HG03575 (cell line): Measurements from ENCODE around the gene SLC27A3.
A peak's percentile ranks its signal among the peaks of the same experiment; 100 is the strongest.

Experiments used
- ATAC-seq: cut with Tn5 transposase; IDR thresholded peaks from one replicate; pipeline ENCODE4 v1.9.1; 2021; ENCODE audit not compliant: unreplicated experiment, insufficient number of reproducible peaks, low FRiP score; ENCODE audit errors: extremely low read depth

Gene SLC27A3, protein sequence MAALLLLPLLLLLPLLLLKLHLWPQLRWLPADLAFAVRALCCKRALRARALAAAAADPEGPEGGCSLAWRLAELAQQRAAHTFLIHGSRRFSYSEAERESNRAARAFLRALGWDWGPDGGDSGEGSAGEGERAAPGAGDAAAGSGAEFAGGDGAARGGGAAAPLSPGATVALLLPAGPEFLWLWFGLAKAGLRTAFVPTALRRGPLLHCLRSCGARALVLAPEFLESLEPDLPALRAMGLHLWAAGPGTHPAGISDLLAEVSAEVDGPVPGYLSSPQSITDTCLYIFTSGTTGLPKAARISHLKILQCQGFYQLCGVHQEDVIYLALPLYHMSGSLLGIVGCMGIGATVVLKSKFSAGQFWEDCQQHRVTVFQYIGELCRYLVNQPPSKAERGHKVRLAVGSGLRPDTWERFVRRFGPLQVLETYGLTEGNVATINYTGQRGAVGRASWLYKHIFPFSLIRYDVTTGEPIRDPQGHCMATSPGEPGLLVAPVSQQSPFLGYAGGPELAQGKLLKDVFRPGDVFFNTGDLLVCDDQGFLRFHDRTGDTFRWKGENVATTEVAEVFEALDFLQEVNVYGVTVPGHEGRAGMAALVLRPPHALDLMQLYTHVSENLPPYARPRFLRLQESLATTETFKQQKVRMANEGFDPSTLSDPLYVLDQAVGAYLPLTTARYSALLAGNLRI

DNA sequence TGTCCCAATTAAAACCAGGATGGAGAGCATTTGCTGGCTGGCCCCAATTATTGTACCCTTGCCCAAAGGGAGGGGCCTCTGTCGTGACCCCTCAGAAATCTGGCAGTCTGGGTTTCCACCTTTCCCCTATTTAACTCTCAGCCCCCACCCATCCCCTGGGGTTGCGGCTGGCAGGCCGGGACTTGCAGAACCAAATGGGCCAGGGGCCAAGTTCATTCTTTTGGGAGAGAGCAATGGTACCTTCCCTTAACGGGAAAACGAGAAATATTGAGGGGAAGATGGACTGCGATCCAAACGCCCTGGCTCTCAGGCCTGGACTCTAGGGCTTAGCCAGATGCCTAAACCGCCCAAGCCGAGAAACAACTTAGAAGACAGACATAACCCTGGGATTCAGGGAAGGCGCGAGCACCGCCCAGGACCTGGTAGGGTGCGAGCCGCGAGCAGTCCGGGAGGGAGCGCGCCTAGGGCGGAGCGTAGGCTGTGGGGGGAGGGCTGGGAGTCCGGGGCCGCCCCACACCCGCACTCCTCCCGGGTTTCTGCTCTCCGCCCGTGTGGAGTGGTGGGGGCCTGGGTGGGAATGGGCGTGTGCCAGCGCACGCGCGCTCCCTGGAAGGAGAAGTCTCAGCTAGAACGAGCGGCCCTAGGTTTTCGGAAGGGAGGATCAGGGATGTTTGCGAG, at the start of gene SLC27A3:
TSS of gene SLC27A3 (plus strand) at position 628 of the 678 bp plus-strand sequence. CDS start 91 bp downstream, outside the sequence.
- ATAC-seq = no peak

DNA sequence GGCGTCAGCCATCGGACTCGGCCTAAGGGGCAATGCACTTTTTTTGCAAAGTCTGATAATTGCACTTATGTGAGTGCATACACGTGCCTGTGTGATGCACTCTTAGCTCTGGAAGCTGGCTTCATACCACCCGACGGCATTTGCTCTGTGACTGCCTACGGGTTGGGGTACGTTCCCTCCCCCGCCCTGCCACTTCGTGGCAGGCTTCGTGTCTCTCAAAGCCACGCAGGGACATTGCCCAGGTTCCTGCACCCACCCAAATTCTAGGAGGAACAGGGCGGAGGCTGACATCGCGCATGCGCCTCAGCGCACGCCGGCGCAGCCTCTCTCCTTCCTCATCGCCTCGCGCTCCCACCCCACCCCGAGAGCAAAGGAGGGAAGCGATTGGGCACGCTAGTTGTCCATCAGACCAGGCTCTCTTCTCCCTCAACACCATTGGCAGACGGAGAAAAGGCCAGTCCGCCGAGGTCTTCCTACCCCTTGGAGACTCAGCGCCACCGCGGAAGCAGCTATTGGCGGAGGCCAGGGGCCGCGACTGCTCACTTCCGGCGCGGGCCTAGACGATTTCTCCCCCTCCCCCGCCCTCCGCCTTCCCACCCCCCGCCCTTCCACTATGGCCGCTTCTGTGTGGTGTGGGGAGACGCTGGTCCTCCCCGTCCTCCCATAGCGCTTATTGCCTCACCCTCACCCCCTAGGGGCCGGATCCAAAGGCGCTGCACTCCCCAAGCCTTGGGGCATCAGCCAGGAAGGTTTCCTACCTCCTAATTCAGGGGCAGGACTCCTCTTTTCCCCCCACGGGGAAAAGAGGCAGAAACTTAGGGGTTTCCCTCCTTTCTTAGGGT, 47.5 kb upstream of the SLC27A3 start, which contains the start of gene INTS3:
TSS of gene INTS3 (plus strand) at position 588 of the 842 bp plus-strand sequence. CDS start 585 bp downstream, outside the sequence.
- ATAC-seq = peak; percentile 54

DNA sequence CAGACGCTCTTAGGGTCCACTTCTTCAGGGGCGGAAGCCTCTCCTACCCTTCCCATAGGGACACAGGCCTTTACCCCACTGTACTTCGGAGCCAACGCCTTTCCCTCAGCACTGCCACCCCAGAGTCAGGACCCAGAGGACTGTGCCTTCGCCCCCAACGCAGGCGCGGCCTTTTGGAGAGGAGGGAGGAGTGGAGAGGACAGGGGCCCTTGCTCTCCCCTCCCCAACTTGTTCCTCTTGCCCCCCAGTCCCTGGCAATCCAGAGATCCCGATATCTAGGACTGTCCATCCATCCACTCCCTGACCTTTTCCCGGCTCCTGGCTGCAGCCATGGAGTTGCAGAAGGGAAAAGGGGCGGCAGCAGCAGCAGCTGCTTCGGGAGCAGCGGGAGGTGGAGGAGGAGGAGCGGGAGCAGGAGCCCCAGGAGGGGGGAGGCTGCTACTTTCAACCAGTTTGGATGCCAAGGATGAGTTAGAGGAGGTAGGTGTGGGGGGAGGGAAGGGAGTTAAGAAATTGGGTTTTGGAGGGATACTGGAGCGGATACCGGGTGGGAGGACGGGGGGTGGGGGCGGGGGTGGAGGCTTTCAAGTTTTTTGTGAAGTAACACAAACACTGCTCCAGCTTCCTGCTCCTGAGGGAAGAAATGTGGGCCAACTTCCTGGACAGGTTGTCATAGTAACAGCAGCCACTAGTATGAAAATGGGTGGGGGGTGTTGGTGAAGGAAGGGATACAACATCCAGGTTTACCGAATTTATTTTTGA, 46.7 kb upstream of the SLC27A3 start:
- no peak for ATAC-seq

DNA sequence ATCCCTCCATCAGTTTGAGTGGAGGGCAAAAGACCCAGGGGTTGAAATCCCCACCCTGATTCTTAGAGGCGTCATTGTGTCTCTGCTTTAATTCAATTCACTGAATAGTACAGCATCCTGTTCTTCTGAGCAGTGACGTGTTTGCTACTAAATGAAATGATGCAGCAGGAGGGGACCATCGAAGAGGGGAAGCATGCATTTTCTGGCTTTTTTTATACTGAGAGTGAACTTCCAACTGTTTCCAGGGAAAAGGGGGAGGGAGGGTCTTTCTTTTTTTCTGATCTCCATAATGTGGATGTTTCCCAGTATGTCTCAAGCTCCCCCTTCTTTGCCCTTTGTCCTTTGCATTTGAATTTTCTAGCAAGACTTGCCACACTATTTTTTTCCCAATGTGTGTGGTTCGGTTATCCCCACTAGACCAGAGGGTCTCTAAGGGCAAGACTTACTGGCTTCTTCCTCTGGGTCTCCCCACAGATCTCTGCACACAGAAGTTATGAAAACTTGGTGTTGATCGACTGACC, 44.7 kb upstream of the SLC27A3 start:
- no peak for ATAC-seq

DNA sequence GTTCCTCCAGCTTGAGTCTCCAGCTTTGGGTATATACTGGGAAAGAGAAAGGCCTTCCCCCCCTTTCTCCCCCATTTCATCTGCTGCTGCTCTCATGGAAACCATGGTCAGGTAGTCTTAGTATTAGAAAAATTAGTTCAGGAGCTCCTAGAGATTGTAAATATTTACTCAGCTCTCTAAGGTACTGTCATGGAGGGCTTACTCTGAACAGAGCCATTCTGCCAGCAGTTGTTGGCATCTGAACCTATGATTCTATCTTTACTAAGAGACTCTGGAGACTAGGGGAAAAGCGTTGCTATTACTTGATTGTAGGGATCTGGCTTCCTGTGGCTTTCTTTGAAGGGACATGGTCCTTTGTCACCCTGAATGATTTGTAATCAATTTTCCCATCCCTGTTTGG, 41.2 kb upstream of the SLC27A3 start:
- ATAC-seq = no peak

DNA sequence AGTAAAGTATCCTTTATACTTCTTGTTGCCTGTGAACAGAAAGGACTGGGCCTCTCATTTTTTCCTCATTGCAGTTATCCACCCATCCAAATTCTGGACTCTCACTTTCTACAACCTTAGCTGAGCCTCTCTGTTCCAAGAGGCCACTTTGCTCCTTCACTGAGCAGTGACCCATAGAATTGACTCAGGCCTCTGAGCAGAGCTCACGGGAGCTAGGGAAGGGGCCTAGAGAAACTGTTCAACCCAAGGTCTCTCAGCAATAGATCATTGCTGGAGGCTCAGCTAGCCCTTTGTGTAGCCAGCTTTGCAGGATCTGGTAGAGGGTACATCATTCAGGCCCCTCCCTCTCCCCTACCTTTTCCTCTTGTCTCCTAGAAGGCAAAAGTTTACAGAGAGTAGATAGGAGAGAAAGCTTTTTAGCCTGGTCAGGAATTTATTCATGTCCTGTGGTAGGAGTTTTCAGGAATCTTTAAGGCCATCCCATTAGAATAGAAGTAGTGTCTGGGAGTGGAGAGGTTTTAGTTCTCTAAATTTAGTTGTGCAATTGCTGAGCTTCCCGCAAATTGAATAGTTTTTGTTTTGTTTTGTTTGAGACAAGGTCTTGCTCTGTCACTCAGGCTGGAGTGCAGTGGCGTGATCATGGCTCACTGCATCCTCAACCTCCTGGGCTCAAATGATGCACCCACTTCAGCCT, 40.7 kb upstream of the SLC27A3 start:
- ATAC-seq = no peak

DNA sequence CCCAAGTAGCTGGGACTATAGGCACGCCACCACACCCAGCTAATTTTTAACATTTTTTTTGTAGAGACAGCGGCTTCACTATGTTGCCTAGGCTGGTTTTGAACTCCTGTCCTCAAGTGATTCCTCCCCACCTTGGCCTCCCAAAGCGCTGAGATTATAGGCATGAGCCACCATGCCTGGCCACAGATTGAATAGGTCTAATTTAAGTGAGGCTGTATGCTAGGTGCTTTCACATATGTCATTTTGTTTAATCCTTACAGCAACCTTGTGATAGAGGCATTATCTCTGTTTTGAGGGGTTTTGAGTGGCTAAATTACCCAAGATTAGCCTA, 40.2 kb upstream of the SLC27A3 start:
- ATAC-seq = no peak

DNA sequence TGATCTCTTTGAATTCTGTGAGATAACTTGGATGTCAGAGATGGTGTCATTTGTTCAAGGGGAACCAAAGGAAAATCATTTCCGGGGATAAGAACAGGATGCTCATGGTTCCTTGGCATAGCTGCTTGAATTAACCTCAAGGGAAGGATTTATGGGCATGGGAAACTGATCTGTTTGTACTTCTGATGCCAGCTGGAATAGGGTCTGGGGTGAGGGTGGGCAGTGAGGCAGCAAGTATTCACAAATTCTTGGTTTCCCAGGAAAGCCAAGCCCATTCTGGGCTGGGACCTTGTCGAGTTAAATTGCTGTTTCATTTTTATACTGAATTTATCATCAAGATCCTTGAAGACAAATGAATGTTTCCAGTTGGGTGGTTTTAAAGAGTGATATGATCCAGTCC, 33.2 kb upstream of the SLC27A3 start:
- ATAC-seq = no peak

DNA sequence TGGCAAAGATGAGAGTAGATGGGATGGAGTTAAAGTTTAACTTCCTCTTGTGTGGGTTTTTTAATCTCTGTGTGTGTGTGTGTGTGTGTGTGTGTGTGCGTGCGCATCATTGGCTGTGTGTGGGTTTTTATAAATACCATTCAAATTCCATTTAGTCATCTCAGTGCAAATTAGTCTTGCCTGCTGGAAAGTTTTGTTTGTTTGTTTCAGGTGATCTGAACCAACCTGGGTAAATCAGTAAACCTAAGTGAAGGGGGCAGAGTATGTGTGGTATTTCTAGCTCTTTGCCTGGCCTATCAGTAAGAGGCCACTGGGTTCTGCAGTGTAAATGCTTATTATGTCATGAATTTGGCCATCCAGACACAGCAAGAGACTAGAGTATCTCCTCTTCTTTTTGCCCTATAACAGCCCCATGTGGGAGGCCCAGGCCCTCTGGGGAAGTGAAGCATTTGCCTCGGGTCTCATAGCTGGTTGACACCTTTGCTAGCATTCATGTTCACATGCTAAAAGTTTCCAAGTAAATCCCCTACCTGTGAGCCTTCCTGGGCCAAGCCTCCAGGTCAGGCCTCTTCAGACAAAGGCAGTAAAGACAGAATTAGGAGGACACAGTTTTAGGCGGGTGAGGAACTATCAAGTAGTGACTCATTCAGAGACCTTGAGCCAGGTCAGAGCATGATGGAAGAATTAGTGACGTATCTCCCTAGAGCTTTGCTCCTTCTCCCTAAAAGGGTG, 32.6 kb upstream of the SLC27A3 start:
- ATAC-seq = no peak

DNA sequence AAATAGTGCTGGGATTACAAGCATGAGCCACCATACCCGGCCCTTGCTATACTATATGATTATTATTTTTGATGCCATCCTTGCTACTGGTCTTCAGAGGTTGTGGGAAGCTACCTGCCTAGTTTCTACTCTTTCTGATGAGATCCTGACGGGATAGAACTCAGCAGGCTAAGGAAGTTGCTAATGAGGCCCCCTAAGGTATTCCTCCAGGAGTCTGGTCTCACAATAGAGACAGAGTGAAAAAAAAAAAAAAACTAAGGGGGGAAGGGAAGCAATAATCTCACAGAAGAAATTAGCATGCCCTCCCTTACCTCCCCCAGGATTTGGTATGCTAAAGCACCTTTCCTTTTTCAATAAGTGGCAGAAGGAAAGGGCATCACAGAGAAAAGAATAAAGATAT, 29.8 kb upstream of the SLC27A3 start:
- ATAC-seq = no peak

DNA sequence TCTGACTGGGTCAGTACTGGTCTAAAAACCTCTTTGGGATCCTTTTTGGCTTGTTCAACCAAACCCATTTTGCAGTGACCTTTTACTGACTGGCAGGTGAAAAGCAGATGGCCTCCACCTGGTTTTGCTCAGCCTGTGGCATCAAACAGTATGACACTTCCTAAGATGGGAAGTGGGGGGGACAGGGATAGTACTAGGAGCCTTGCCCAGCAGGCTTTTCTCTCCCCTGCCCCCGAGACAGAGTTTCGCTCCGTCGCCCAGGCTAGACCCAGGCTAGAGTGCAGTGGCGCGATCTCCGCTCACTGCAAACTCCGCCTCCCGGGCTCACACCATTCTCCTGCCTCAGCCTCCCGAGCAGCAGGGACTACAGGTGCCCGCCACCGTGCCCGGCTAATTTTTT, 29.0 kb upstream of the SLC27A3 start:
- ATAC-seq = no peak

DNA sequence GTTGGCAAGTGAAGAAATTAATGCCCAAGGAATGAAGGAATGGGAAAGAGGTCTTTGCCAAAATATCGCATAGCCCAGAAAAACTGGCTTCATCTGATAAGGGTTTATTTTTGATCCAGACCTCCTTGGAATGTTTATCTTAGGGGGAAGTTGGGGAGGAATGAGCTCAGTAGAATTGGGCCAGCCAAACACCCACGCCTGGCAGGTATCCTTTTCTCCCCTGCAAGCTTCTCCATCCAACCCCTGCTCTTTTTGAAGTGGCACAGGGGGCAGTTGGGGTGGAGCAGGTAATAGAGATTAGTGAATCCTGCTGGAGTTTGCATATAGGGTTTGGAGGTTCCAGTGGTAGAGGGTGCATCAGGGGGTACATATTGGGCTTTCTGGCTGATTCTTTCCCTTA, 26.3 kb upstream of the SLC27A3 start:
- ATAC-seq = no peak

DNA sequence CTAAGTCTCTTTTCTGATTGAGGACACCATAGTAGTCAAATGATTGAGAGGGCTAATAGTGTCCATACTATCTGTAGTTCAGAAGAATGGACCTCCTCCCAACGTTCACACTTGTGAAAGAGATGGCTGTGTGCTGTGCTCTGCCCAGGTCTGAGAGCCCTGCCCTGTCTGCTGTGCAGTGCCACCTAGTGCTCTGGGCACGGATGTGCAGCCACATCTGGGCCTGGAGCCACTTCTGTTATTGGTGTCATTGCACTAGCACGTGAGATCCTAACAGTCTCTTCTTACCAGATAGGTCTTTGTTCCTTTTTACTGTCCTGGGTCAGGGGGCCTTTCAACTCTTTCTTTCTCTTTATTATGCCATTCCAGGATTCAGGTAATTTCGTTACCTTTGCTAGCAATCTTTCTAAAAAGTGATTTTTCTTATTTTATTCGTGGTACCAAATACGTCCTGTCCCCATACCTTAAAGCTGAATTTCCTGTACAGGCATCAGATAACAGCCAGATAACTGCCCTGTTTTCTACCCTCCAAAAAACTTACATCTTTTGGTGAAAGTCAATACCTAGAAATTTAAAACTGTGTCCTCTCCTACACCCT, 25.7 kb upstream of the SLC27A3 start:
- no peak for ATAC-seq

DNA sequence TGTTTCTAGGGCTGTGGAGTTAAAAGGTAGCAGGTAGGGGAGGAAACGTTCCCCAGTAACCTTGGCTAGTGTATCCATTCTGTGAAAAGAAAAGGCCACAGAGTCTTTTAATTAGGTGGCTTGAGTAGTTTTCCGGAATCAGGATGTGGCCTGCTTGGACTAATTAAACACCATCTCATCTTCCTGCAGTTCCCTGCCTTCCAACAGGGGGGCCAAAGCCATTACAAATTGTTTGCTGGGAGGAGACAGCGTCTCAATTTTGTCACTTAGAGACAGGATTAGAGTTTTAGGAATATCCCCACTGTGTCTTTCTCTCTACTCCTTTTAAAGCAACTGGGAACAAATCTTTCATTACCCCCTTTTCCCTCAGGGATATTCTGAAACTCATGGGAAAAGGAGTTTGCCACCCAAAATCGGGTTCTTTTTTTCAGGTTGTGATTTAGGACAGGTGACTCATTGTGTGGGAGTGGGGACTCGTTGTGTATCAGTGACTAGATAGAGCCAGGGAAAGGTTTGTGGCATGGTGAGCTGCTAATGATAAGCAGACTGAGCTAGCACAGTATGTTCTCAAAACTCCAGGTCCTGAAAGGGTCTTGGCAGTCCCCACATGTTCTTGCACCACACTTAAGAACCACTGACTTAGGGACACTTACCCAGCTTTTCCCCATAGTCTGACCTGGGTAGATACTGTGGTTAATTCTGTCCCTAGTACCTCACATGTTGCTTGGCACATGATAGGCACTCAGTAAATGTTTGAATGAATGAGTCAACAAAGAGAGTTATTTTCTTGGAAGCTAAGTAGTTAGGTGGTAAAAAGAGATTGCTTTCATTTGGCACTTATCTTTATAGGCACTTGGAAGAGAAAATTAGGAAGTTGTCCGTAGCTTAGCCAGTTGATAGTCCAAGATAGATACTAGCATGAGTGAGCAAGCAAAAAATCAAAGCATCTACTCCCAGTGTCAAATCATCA, 24.9 kb upstream of the SLC27A3 start:
- no peak for ATAC-seq

DNA sequence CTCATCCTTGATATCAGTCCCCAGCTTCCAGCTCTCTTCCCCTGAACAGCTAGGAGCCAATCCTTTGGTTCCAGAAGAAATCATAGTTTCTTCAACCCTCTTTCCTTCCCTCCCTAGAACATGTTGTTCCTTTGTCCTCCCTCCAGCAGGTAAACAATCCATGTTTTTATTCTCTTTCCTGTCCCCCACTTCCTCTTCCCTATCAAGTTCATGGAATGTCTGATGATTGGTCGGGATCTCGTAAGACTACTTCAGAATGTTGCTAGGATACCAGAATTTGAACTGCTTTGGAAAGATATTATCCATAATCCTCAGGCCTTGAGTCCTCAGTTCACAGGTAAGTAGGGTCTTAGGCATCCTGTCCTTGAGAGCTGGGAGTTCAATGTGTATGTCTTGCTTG, 23.1 kb upstream of the SLC27A3 start:
- no peak for ATAC-seq
